GM12891 (cell line): Measurements from ENCODE around the gene CAMTA1.

ENCODE experiments used
- DNase-seq: peaks from one replicate; pipeline ENCODE4 v3.0.0; 2011; ENCODE audit warnings: low spot score; ENCODE audit not compliant: insufficient read length
- FAIRE-seq: peaks from 2 replicates; lab custom pipeline; 2011; peaks lifted over from hg19 to GRCh38; lab: Jason Lieb, UNC
- PAX5 ChIP-seq: IDR thresholded peaks from 2 replicates; pipeline ENCODE4 v1.6.1; 2011; ENCODE audit warnings: low read length, moderate library complexity, mild to moderate bottlenecking; ENCODE audit not compliant: insufficient read depth, severe bottlenecking
- POLR2A ChIP-seq: IDR thresholded peaks from 2 replicates; pipeline ENCODE4 v1.6.1; 2011; ENCODE audit warnings: low read depth, low read length, control low read depth
- POLR2AphosphoS5 ChIP-seq: IDR thresholded peaks from 2 replicates; pipeline ENCODE4 v1.6.1; 2011; ENCODE audit warnings: low read depth, low read length, control low read depth
- POU2F2 ChIP-seq: IDR thresholded peaks from 2 replicates; pipeline ENCODE4 v1.6.1; 2011; ENCODE audit warnings: low read depth, mild to moderate bottlenecking, control low read depth, low read length, moderate library complexity
- SPI1 ChIP-seq: IDR thresholded peaks from 2 replicates; pipeline ENCODE4 v1.6.1; 2011; ENCODE audit warnings: low read depth, low read length, control low read depth
- TAF1 ChIP-seq: IDR thresholded peaks from 2 replicates; pipeline ENCODE4 v1.6.1; 2011; ENCODE audit warnings: low read depth, low read length, control low read depth

The CAMTA1 gene

GRCh38 chr1:6981595-6981994 lies 196.3 kb downstream of the CAMTA1 start:
- FAIRE-seq, result no peak
- TF ChIP-seq POLR2A (no peak), PAX5 (no peak), POLR2AphosphoS5 (no peak), SPI1 (no peak), POU2F2 (no peak), TAF1 (no peak)
- no peak for DNase-seq

GRCh38 chr1:6982443-6982842 lies 197.2 kb downstream of the CAMTA1 start:
- no peak for TF ChIP-seq POLR2A
- no peak for TF ChIP-seq POU2F2
- no peak for TF ChIP-seq POLR2AphosphoS5
- TF ChIP-seq TAF1, result no peak
- TF ChIP-seq SPI1, result no peak
- TF ChIP-seq PAX5, result no peak
- FAIRE-seq (no peak), DNase-seq (no peak)

GRCh38 chr1:6982860-6983259 lies 197.6 kb downstream of the CAMTA1 start:
- DNase-seq (no peak), FAIRE-seq (no peak)
- TF ChIP-seq POLR2AphosphoS5, result no peak
- TF ChIP-seq POLR2A, result no peak
- TF ChIP-seq TAF1, result no peak
- TF ChIP-seq PAX5, result no peak
- TF ChIP-seq POU2F2, result no peak
- TF ChIP-seq SPI1, result no peak

GRCh38 chr1:6984536-6984935 lies 199.3 kb downstream of the CAMTA1 start:
- no peak for FAIRE-seq
- TF ChIP-seq POLR2AphosphoS5 (no peak), SPI1 (no peak), POLR2A (no peak), POU2F2 (no peak), TAF1 (no peak)
- no peak for DNase-seq

- DNase-seq (no peak), FAIRE-seq (no peak)
- TF ChIP-seq POLR2AphosphoS5, result no peak
Measured at GRCh38 chr1:6984986-6985385, 199.7 kb downstream of the CAMTA1 start.

- TF ChIP-seq POU2F2 (no peak), SPI1 (no peak), POLR2A (no peak), POLR2AphosphoS5 (no peak), TAF1 (no peak), PAX5 (no peak)
- no peak for DNase-seq
- FAIRE-seq, result no peak
Measured at GRCh38 chr1:6985549-6986276, 200.5 kb downstream of the CAMTA1 start.

- FAIRE-seq, result no peak
- DNase-seq, result no peak
- TF ChIP-seq PAX5, result no peak
- no peak for TF ChIP-seq POU2F2
- TF ChIP-seq POLR2A, result no peak
- no peak for TF ChIP-seq TAF1
- TF ChIP-seq POLR2AphosphoS5, result no peak
Measured at GRCh38 chr1:6986281-6986680, 201.0 kb downstream of the CAMTA1 start.

GRCh38 chr1:6987940-6988339 lies 202.7 kb downstream of the CAMTA1 start:
- FAIRE-seq (no peak), DNase-seq (no peak)
- TF ChIP-seq POLR2AphosphoS5 (no peak), POU2F2 (no peak), POLR2A (no peak), TAF1 (no peak), PAX5 (no peak), SPI1 (no peak)

GRCh38 chr1:6988796-6989195 lies 203.5 kb downstream of the CAMTA1 start:
- DNase-seq (no peak), FAIRE-seq (no peak)
- no peak for TF ChIP-seq SPI1
- no peak for TF ChIP-seq POLR2AphosphoS5

- no peak for FAIRE-seq
- no peak for DNase-seq
- TF ChIP-seq POLR2A (no peak), SPI1 (no peak), PAX5 (no peak), POLR2AphosphoS5 (no peak), POU2F2 (no peak), TAF1 (no peak)
Measured at GRCh38 chr1:6989212-6990159, 204.2 kb downstream of the CAMTA1 start.
